CD8-positive, alpha-beta memory T cell (primary cell): Measurements from ENCODE around the gene ZNF385B. TPM values are rescaled to one million over a fixed set of nuclear protein-coding genes. Genes with fewer than 3 reads are reported as not detected.

Experiments used
- CTCF ChIA-PET: fragments of 350-600 bp; sonication (Branson Sonifier 250); formaldehyde crosslinking; loops from one replicate; lab custom pipeline; 2021; ENCODE audit warnings: antibody characterized with exemption; lab: Charles Lee
- POLR2A ChIA-PET: fragments of 350-600 bp; sonication (Branson Sonifier 250); formaldehyde crosslinking; loops from one replicate; lab custom pipeline; 2021; ENCODE audit warnings: antibody characterized with exemption; lab: Charles Lee
- DNase-seq, 5 donors: peaks; one replicate each; pipeline versions ENCODE4 v3.0.0 to v3.0.0-alpha.2; 2020 to 2022; ENCODE audit warnings: mixed read lengths in 1 of 5
- H3K27ac ChIP-seq: one replicate; pipeline ENCODE4 v1.7.0; 2013; ENCODE audit warnings: low read depth, mild to moderate bottlenecking, low read length, moderate library complexity
- H3K27me3 ChIP-seq: 2 replicates; pipeline ENCODE4 v1.7.0; 2013; ENCODE audit warnings: low read length, mild to moderate bottlenecking; ENCODE audit not compliant: insufficient read depth, poor library complexity, severe bottlenecking
- H3K36me3 ChIP-seq: 2 replicates; pipeline ENCODE4 v1.7.0; 2013; ENCODE audit warnings: mild to moderate bottlenecking, low read length, moderate library complexity; ENCODE audit not compliant: insufficient read depth
- H3K4me1 ChIP-seq: 2 replicates; pipeline ENCODE4 v1.7.0; 2013; ENCODE audit warnings: mild to moderate bottlenecking, low read length, moderate library complexity; ENCODE audit not compliant: insufficient read depth
- H3K4me3 ChIP-seq: 2 replicates; pipeline ENCODE4 v1.7.0; 2013; ENCODE audit warnings: mild to moderate bottlenecking, low read length
- H3K9me3 ChIP-seq: 2 replicates; pipeline ENCODE4 v1.7.0; 2013; ENCODE audit warnings: mild to moderate bottlenecking, low read length
- H3K27ac Mint-ChIP-seq, 8 donors: one replicate each; pipeline ENCODE4 v1.8.0; 2020 to 2021; ENCODE audit warnings: mixed read lengths in 8 of 8, mild to moderate bottlenecking in 6 of 8, inconsistent platforms in 3 of 8, moderate library complexity in 3 of 8
- H3K27me3 Mint-ChIP-seq, 2 donors: one replicate each; pipeline ENCODE4 v1.8.0; 2020 to 2021; ENCODE audit warnings: mixed read lengths in 2 of 2, mild to moderate bottlenecking in 1 of 2, moderate library complexity in 1 of 2
- H3K36me3 Mint-ChIP-seq, 3 donors: one replicate each; pipeline ENCODE4 v1.8.0; 2020 to 2021; ENCODE audit warnings: mixed read lengths in 3 of 3, inconsistent platforms in 1 of 3, mild to moderate bottlenecking in 1 of 3
- H3K4me1 Mint-ChIP-seq, 3 donors: one replicate each; pipeline ENCODE4 v1.8.0; 2020 to 2021; ENCODE audit warnings: mixed read lengths in 3 of 3, inconsistent platforms in 1 of 3, mild to moderate bottlenecking in 1 of 3
- H3K4me3 Mint-ChIP-seq, 7 donors: one replicate each; pipeline ENCODE4 v1.8.0; 2020 to 2021; ENCODE audit warnings: mixed read lengths in 7 of 7, mild to moderate bottlenecking in 6 of 7, moderate library complexity in 4 of 7, inconsistent platforms in 2 of 7
- H3K9me3 Mint-ChIP-seq, 5 donors: one replicate each; pipeline ENCODE4 v1.8.0; 2020 to 2022; ENCODE audit warnings: mixed read lengths in 5 of 5, mild to moderate bottlenecking in 3 of 5, moderate library complexity in 2 of 5, inconsistent platforms in 1 of 5
- polyA plus RNA-seq: library from polyadenylated mRNA; unstranded; fragments of 300-500 nt; fragmentation: Illumina TruSeq; gene quantifications from one replicate; pipeline ENCODE4 v1.2.3, GENCODE V29; 2021
- total RNA-seq, 2 experiments: library from RNA; stranded (reverse); gene quantifications; one replicate each; pipeline ENCODE4 v1.2.3, GENCODE V29; 2021

Gene ZNF385B
- total and polyA plus RNA-seq, 3 experiments from 2014 or later: not detected

DNA sequence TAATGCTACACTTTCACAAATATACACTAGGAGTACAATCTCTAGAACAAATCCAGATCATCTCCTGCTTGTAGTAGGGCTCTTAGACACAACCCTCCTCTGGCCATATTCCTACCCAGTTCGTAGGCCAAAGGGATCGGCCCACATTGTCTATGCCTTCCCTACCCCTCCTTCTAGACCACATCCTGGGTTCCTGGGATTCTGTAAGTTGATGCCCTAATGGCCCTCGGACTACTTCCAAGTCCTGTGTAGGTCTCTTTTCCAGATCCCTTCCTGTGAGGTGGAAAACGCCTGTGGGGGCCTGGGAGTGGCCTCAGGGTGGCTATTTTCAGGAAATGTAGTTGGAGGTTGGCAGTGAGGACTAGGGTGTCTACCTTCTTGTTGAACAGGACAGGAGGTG lies 289.7 kb downstream of the ZNF385B start:
- no peaks in the 10 kb centered on the region for H3K4me1 Mint-ChIP-seq
- no peaks in the 10 kb centered on the region for H3K4me1 ChIP-seq
- H3K27me3 Mint-ChIP-seq: peaks cover 0 to 4% of the 10 kb centered on the region in 2 donors
- H3K4me3 ChIP-seq: no peak overlapping the region
- H3K9me3 ChIP-seq: no peaks in the 10 kb centered on the region
- ChIA-PET POLR2A (no interaction called here), CTCF (no interaction called here)
- no peaks in the 10 kb centered on the region for H3K36me3 Mint-ChIP-seq
- no peak for DNase-seq
- no peak overlapping the region for H3K4me3 Mint-ChIP-seq
- no peak overlapping the region for H3K27ac Mint-ChIP-seq
- H3K9me3 Mint-ChIP-seq: peaks cover 0 to 5% (median 0%) of the 10 kb centered on the region in 5 donors
- H3K36me3 ChIP-seq: no peaks in the 10 kb centered on the region
- no peaks in the 10 kb centered on the region for H3K27me3 ChIP-seq
- H3K27ac ChIP-seq: no peak overlapping the region

- Histone ChIP-seq H3K4me1 (no peaks in the 10 kb centered on the region), H3K9me3 (no peaks in the 10 kb centered on the region), H3K27me3 (no peaks in the 10 kb centered on the region), H3K36me3 (no peaks in the 10 kb centered on the region), H3K4me3 (no peak overlapping the region), H3K27ac (no peak overlapping the region)
- CTCF ChIA-PET: no interaction called here
- POLR2A ChIA-PET: no interaction called here
- H3K9me3 Mint-ChIP-seq: peaks cover 0 to 5% (median 0%) of the 10 kb centered on the region in 5 donors
- DNase-seq: no peak
- peaks cover 0 to 4% of the 10 kb centered on the region in 2 donors for H3K27me3 Mint-ChIP-seq
- H3K27ac Mint-ChIP-seq: no peak overlapping the region
- H3K36me3 Mint-ChIP-seq: no peaks in the 10 kb centered on the region
- no peak overlapping the region for H3K4me3 Mint-ChIP-seq
- H3K4me1 Mint-ChIP-seq: no peaks in the 10 kb centered on the region
Measured at GRCh38 chr2:179571252-179571651, 290.2 kb downstream of the ZNF385B start.

GRCh38 chr2:179569831-179570233 lies 291.6 kb downstream of the ZNF385B start:
- Mint-ChIP-seq H3K27ac (no peak overlapping the region), H3K36me3 (no peaks in the 10 kb centered on the region), H3K27me3 (no peaks in the 10 kb centered on the region), H3K4me1 (no peaks in the 10 kb centered on the region), H3K4me3 (no peak overlapping the region), H3K9me3 (peaks cover 0 to 4% (median 0%) of the 10 kb centered on the region in 5 donors)
- ChIA-PET POLR2A (no interaction called here), CTCF (no interaction called here)
- Histone ChIP-seq H3K27me3 (no peaks in the 10 kb centered on the region), H3K27ac (no peak overlapping the region), H3K9me3 (no peaks in the 10 kb centered on the region), H3K4me1 (no peaks in the 10 kb centered on the region), H3K36me3 (no peaks in the 10 kb centered on the region), H3K4me3 (no peak overlapping the region)
- no peak for DNase-seq

- Histone ChIP-seq H3K36me3 (no peaks in the 10 kb centered on the region), H3K9me3 (no peaks in the 10 kb centered on the region), H3K4me1 (no peaks in the 10 kb centered on the region), H3K27ac (no peak overlapping the region), H3K4me3 (no peak overlapping the region), H3K27me3 (no peaks in the 10 kb centered on the region)
- ChIA-PET CTCF (no interaction called here), POLR2A (no interaction called here)
- Mint-ChIP-seq H3K36me3 (no peaks in the 10 kb centered on the region), H3K27me3 (no peaks in the 10 kb centered on the region), H3K4me3 (no peak overlapping the region), H3K27ac (no peak overlapping the region), H3K4me1 (no peaks in the 10 kb centered on the region), H3K9me3 (peaks cover 0 to 2% (median 0%) of the 10 kb centered on the region in 5 donors)
- DNase-seq: no peak
Measured at GRCh38 chr2:179565807-179566206, 295.6 kb downstream of the ZNF385B start.

GRCh38 chr2:179562330-179562885 lies 299.0 kb downstream of the ZNF385B start:
- Histone ChIP-seq H3K27me3 (no peaks in the 10 kb centered on the region), H3K4me3 (no peak overlapping the region), H3K9me3 (no peaks in the 10 kb centered on the region), H3K27ac (no peak overlapping the region), H3K36me3 (no peaks in the 10 kb centered on the region), H3K4me1 (no peaks in the 10 kb centered on the region)
- Mint-ChIP-seq H3K9me3 (peaks cover 0 to 4% (median 0%) of the 10 kb centered on the region in 5 donors), H3K36me3 (no peaks in the 10 kb centered on the region), H3K27ac (no peak overlapping the region), H3K27me3 (no peaks in the 10 kb centered on the region), H3K4me1 (no peaks in the 10 kb centered on the region), H3K4me3 (no peak overlapping the region)
- ChIA-PET POLR2A (no interaction called here), CTCF (no interaction called here)
- no peak for DNase-seq

- CTCF ChIA-PET: no interaction called here
Measured at GRCh38 chr2:179561702-179562101, 299.7 kb downstream of the ZNF385B start.

GRCh38 chr2:179560257-179560735 lies 301.1 kb downstream of the ZNF385B start:
- Mint-ChIP-seq H3K27ac (no peak overlapping the region), H3K36me3 (no peaks in the 10 kb centered on the region), H3K27me3 (no peaks in the 10 kb centered on the region), H3K9me3 (peaks cover 0 to 4% (median 0%) of the 10 kb centered on the region in 5 donors), H3K4me1 (no peaks in the 10 kb centered on the region), H3K4me3 (no peak overlapping the region)
- POLR2A ChIA-PET: no interaction called here
- no peak for DNase-seq
- CTCF ChIA-PET: no interaction called here
- Histone ChIP-seq H3K4me3 (no peak overlapping the region), H3K36me3 (no peaks in the 10 kb centered on the region), H3K27ac (no peak overlapping the region), H3K27me3 (no peaks in the 10 kb centered on the region), H3K4me1 (no peaks in the 10 kb centered on the region), H3K9me3 (no peaks in the 10 kb centered on the region)

More at GRCh38 chr2:179561702-179562101, 299.7 kb downstream of the ZNF385B start:
- H3K36me3 Mint-ChIP-seq: no peaks in the 10 kb centered on the region
- Histone ChIP-seq H3K27ac (no peak overlapping the region), H3K27me3 (no peaks in the 10 kb centered on the region), H3K4me1 (no peaks in the 10 kb centered on the region), H3K36me3 (no peaks in the 10 kb centered on the region), H3K4me3 (no peak overlapping the region), H3K9me3 (no peaks in the 10 kb centered on the region)
- no peak overlapping the region for H3K27ac Mint-ChIP-seq
- no peaks in the 10 kb centered on the region for H3K4me1 Mint-ChIP-seq
- no peaks in the 10 kb centered on the region for H3K27me3 Mint-ChIP-seq
- peaks cover 0 to 4% (median 0%) of the 10 kb centered on the region in 5 donors for H3K9me3 Mint-ChIP-seq
- POLR2A ChIA-PET: no interaction called here
- H3K4me3 Mint-ChIP-seq: no peak overlapping the region
- DNase-seq: no peak

- POLR2A ChIA-PET: no interaction called here
- CTCF ChIA-PET: no interaction called here
- H3K4me3 ChIP-seq: no peak overlapping the region
- no peaks in the 10 kb centered on the region for H3K9me3 ChIP-seq
- no peak overlapping the region for H3K27ac ChIP-seq
- H3K36me3 ChIP-seq: no peaks in the 10 kb centered on the region
- Mint-ChIP-seq H3K9me3 (peaks cover 0 to 4% (median 0%) of the 10 kb centered on the region in 5 donors), H3K4me3 (no peak overlapping the region), H3K27ac (no peak overlapping the region), H3K4me1 (no peaks in the 10 kb centered on the region), H3K27me3 (no peaks in the 10 kb centered on the region), H3K36me3 (no peaks in the 10 kb centered on the region)
- no peak for DNase-seq
- H3K4me1 ChIP-seq: no peaks in the 10 kb centered on the region
- no peaks in the 10 kb centered on the region for H3K27me3 ChIP-seq
Measured at GRCh38 chr2:179559108-179559806, 302.2 kb downstream of the ZNF385B start.
